Uterus (tissue), 4 donors: ENCODE data around the gene KLRF2. TPM values are rescaled to one million over a fixed set of nuclear protein-coding genes. Genes with fewer than 3 reads are reported as not detected.

ENCODE experiments used
- DNase-seq, 2 donors: peaks; one replicate each; pipeline ENCODE4 v3.0.0-alpha.2; 2019 to 2020
- H3K27ac ChIP-seq, 2 donors: fragments of 200-600 bp; sonication (generic); 1 replicate in 1 of 2; 2 replicates in 1 of 2; pipeline ENCODE4 v1.5.1; 2016 to 2018
- H3K27me3 ChIP-seq, 2 donors: fragments of 200-600 bp; sonication (generic); one replicate each; pipeline ENCODE4 v1.5.1; 2018 to 2019; ENCODE audit warnings: control low read depth in 1 of 2
- H3K36me3 ChIP-seq, 2 donors: fragments of 200-600 bp; sonication (generic); one replicate each; pipeline ENCODE4 v1.5.1; 2019; ENCODE audit warnings: control low read depth in 1 of 2
- H3K4me1 ChIP-seq, 2 donors: fragments of 200-600 bp; sonication (generic); one replicate each; pipeline ENCODE4 v1.5.1; 2018 to 2019; ENCODE audit warnings: control low read depth in 1 of 2
- H3K4me3 ChIP-seq, 2 donors: fragments of 200-600 bp; sonication (generic); 1 replicate in 1 of 2; 2 replicates in 1 of 2; pipeline ENCODE4 v1.5.1; 2018 to 2019; ENCODE audit warnings: mild to moderate bottlenecking in 1 of 2
- H3K9me3 ChIP-seq, 2 donors: fragments of 200-600 bp; sonication (generic); one replicate each; pipeline ENCODE4 v1.5.1; 2019; ENCODE audit warnings: control low read depth in 1 of 2
- POLR2A ChIP-seq, 2 donors: fragments of 450-650 bp; IDR thresholded peaks; one replicate each; pipeline ENCODE4 v1.6.1; 2016; ENCODE audit warnings: antibody characterized with exemption in 2 of 2, mild to moderate bottlenecking in 1 of 2, moderate library complexity in 1 of 2
- intact Hi-C: fragments of 100-400 bp; cut with DNase I; formaldehyde crosslinking; loops from one replicate; pipeline ENCODE4 v1.15.1; 2023; ENCODE audit warnings: low total_unique reads
- total RNA-seq, 4 donors: library from RNA; depleted of rRNA in 3 of 4; stranded (reverse); fragments of >200 nt in 3 of 4; gene quantifications; one replicate each; pipeline versions ENCODE4 v1.1.0 to v1.2.4, GENCODE V29; 2014 to 2023
- TF ChIP-seq, protein P1 (sequence below), 4 experiments: fragments of 200-600 bp in 2 of 4; fragments of 450-650 bp in 2 of 4; sonication (generic) in 2 of 4; IDR thresholded peaks; one replicate each; pipeline ENCODE4 v1.5.1; 2016 to 2019; ENCODE audit warnings: antibody characterized with exemption in 4 of 4, mild to moderate bottlenecking in 2 of 4, moderate library complexity in 1 of 4
- donor health status: DM: yes; HTN: yes; CAD: no.

The KLRF2 gene
- total RNA-seq, 4 donors from 2014 or later: not detected

DNA sequence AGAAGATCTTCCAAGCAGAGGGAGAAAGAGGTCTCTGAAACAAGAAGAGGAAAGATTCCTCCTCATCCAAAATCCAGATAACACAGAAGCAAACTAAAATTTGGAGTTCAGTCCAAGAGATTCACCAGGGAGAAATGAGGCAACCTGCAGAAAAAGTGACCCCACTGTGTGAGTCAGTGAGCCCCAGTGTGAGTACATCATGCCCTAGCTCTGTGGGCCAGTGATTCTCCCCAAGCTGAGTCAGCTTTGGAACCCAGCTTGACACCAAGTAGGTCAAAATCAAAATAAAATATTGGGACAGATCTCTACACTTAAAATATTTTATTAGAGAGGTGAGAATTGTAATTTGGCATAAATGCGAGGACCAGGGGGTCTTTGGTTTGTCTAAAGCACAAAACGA is 29.4 kb upstream of the KLRF2 start:
- H3K36me3 ChIP-seq: no peaks in the 10 kb centered on the region
- H3K27me3 ChIP-seq: no peaks in the 10 kb centered on the region
- no peaks in the 10 kb centered on the region for H3K4me1 ChIP-seq
- TF ChIP-seq, protein P1, sequence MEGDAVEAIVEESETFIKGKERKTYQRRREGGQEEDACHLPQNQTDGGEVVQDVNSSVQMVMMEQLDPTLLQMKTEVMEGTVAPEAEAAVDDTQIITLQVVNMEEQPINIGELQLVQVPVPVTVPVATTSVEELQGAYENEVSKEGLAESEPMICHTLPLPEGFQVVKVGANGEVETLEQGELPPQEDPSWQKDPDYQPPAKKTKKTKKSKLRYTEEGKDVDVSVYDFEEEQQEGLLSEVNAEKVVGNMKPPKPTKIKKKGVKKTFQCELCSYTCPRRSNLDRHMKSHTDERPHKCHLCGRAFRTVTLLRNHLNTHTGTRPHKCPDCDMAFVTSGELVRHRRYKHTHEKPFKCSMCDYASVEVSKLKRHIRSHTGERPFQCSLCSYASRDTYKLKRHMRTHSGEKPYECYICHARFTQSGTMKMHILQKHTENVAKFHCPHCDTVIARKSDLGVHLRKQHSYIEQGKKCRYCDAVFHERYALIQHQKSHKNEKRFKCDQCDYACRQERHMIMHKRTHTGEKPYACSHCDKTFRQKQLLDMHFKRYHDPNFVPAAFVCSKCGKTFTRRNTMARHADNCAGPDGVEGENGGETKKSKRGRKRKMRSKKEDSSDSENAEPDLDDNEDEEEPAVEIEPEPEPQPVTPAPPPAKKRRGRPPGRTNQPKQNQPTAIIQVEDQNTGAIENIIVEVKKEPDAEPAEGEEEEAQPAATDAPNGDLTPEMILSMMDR (IDR thresholded peaks at IDR 0.05): no peak
- no peak for TF ChIP-seq POLR2A (IDR thresholded peaks at IDR 0.05)
- no peaks in the 10 kb centered on the region for H3K9me3 ChIP-seq
- H3K4me3 ChIP-seq: no peak overlapping the region
- intact Hi-C loops: no loop called here
- DNase-seq: no peak
- no peak overlapping the region for H3K27ac ChIP-seq

DNA sequence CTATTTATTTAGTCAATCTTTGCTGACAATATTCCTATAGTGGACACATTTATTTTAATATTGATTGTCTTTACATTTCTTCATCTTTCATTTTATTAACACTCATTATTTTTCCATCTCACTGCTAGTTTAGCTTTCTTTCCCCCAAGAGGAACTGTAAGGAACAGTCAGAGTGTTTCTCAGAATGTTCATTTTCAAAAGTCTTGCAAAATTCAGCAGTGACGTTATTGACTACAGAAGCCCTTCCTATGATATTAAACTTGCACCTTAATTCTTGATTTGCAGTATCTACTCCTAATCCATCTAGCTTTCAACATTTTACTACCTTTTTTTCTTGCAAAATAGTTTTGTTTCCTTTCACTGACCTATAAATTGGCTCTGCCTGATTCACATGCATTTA is 25.1 kb upstream of the KLRF2 start:
- TF ChIP-seq POLR2A (IDR thresholded peaks at IDR 0.05): no peak
- TF ChIP-seq, protein P1 (IDR thresholded peaks at IDR 0.05): no peak
- Histone ChIP-seq H3K4me3 (no peak overlapping the region), H3K27ac (no peak overlapping the region), H3K36me3 (no peaks in the 10 kb centered on the region), H3K27me3 (no peaks in the 10 kb centered on the region), H3K9me3 (no peaks in the 10 kb centered on the region), H3K4me1 (no peaks in the 10 kb centered on the region)
- no peak for DNase-seq
- intact Hi-C loops: no loop called here

DNA sequence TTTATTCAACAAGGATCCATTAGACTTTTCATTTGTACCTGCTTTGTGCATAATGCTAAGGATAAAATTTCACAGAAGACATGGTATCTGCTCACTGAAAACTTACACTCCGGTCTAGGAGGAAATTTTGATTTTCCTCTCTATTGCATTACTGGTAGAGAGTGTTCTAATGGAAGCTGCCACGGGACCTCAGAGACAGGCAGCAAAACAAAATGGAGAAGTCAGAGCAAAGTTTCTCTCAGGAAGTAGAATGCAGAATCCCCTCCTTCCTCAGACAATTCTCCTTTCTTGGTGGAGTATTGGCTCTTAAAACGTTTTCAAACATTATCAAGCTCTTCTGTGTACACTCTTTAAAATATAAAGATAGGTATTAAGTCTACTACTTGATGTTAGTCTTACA is 24.4 kb upstream of the KLRF2 start:
- DNase-seq: no peak
- Histone ChIP-seq H3K36me3 (no peaks in the 10 kb centered on the region), H3K27me3 (no peaks in the 10 kb centered on the region), H3K9me3 (no peaks in the 10 kb centered on the region), H3K4me3 (no peak overlapping the region), H3K27ac (no peak overlapping the region), H3K4me1 (no peaks in the 10 kb centered on the region)
- no peak for TF ChIP-seq POLR2A (IDR thresholded peaks at IDR 0.05)
- TF ChIP-seq, protein P1 (IDR thresholded peaks at IDR 0.05): no peak
- intact Hi-C loops: no loop called here

DNA sequence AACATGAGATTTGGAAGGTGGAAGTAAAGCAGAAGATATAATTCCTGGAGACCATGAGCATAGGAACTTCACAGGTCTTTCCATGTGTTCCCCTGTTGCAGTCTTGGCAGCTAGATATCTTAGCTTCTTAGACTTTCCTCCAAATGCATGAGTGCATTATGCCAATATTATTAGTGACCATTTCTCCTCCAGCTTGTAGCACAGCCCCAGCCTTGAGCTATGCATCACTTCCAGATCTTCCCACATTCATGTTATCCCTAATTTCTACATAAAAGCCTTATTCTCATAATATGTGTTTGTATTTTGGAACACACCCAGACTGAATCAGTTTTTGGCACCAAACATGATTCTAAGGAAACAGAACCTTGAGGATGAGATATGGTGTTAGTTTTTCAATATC is 23.2 kb upstream of the KLRF2 start:
- DNase-seq: no peak
- intact Hi-C loops: no loop called here
- no peak overlapping the region for H3K4me3 ChIP-seq
- TF ChIP-seq, protein P1 (IDR thresholded peaks at IDR 0.05): no peak
- TF ChIP-seq POLR2A (IDR thresholded peaks at IDR 0.05): no peak
- no peaks in the 10 kb centered on the region for H3K36me3 ChIP-seq
- no peak overlapping the region for H3K27ac ChIP-seq
- no peaks in the 10 kb centered on the region for H3K27me3 ChIP-seq
- H3K9me3 ChIP-seq: no peaks in the 10 kb centered on the region
- no peaks in the 10 kb centered on the region for H3K4me1 ChIP-seq

DNA sequence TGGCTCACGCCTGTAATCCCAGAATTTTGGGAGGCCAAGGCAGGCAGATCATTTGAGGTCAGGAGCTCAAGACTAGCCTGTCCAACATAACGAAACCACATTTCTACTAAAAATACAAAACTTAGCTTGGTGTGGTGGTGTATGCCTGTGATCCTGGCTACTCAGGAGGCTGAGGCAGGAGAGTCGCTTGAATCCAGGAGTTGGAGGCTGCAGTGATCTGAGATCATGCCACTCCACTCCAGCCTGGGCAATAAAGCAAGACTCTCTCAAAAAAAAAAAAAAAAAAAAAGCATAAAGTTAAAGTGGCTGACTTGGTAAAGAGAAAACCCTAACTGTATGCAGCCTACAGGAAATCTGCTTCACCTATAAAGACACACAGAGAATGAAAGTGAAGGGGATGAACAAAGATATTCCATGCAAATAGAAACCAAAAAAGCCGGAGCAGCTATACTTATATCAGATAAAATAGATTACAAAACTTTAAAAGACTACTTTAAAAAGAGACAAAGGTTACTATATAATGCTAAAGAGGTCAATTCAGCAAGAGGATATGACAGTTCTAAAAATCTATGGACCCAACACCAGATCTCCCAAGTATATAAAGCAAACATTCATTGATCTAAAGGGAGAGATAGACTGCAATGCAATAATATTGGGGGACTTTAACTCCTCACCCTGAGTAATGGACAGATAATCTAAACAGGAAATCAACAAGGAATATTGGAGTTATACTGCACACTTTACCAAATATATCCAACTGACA is 16.2 kb upstream of the KLRF2 start:
- DNase-seq: no peak
- H3K27ac ChIP-seq: peak overlapping the region; percentile 12 to 99
- H3K4me3 ChIP-seq: peak overlapping the region in 1 of 2 donors; percentile 37
- no peaks in the 10 kb centered on the region for H3K36me3 ChIP-seq
- H3K27me3 ChIP-seq: no peaks in the 10 kb centered on the region
- H3K4me1 ChIP-seq: no peaks in the 10 kb centered on the region
- intact Hi-C loops: no loop called here
- H3K9me3 ChIP-seq: peaks cover 0 to 9% of the 10 kb centered on the region in 2 donors
- TF ChIP-seq, protein P1 (IDR thresholded peaks at IDR 0.05): no peak
- TF ChIP-seq POLR2A (IDR thresholded peaks at IDR 0.05): no peak
